ENCODE data around the gene GSG1L.
A peak's percentile ranks its signal among the peaks of the same experiment; 100 is the strongest.

Gene GSG1L

DNA sequence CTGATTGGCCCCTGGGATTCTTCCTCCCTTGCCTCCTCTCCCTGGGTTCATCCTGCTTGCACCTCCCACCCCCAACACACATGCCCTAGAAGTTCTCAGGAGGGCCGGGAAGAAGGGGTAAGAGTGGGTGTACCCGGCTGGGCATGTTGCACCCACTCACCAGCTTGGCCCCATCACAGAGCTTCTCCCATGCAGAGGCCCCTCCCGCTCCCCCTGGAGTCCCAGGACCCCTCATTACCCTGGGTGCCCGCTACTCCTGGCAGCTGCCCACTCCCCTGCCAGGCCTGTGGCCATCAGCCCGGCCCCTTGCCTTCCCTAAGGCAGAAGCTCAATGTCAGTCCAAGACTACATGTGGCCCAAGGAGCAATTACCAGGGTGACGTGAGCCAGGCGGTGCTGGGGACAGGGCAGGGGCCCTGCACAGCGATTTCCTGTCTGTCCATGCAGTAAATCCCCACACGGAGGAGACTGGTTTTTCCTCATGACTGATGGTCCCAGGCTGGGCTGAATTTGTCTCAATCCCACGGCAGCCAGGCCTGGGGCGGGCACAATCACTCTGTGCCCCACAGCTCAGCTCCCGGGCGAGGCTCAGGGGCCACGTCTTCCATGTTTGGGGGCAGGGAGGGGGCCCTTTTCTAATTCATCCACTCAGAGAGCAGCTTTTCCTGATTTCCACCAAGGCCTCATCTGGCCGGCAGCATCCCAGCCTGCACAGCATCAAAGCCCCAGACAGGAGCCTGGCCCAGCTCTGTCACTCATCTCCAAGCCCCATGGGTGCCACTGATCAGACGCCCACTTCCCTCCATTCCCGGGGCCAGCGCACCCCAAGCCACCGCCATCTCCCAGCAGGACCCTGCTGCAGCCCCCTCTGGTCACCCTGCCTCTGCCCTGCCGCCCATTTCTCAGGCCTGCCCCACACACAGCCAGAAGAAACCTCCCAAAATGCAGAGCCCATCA, 278.9 kb downstream of the GSG1L start:
- no peak overlapping the region for H3K14ac ChIP-seq (ENCODE audit: low read length)
- H2BK120ac ChIP-seq (ENCODE audit: low read depth, low read length) = no peak overlapping the region
- no peak overlapping the region for H3K9ac ChIP-seq (ENCODE audit: low read depth, low read length, poor library complexity)
- H3K4me1 ChIP-seq (ENCODE audit: control insufficient read depth in 2 of 2, insufficient read depth in 1 of 2, low read depth in 1 of 2, low read length in 2 of 2) = peaks cover 8 to 10% of the 10 kb centered on the region in 2 donors
- H3K4me2 ChIP-seq (ENCODE audit: insufficient read depth, low read length, poor library complexity, severe bottlenecking) = no peak overlapping the region
- no peak overlapping the region for H4K8ac ChIP-seq (ENCODE audit: low read depth, low read length)
- H3K18ac ChIP-seq (ENCODE audit: low read length) = no peak overlapping the region
- DNase-seq (ENCODE audit: low spot score) = no peak
- no peak overlapping the region for H3K27ac ChIP-seq (replicated peaks; ENCODE audit: low read length)
- H2AFZ ChIP-seq (ENCODE audit: low read length) = peak overlapping the region; percentile 11
- no peak overlapping the region for H4K91ac ChIP-seq (ENCODE audit: low read depth, low read length, poor library complexity)
- H2BK15ac ChIP-seq (ENCODE audit: low read length) = no peak overlapping the region
- H2BK5ac ChIP-seq (ENCODE audit: low read length) = no peak overlapping the region
- H2BK12ac ChIP-seq (ENCODE audit: low read length) = no peak overlapping the region
- no peaks in the 10 kb centered on the region for H3K9me3 ChIP-seq (replicated peaks in 1 of 2; ENCODE audit: control insufficient read depth in 2 of 2, insufficient read depth in 1 of 2, low read depth in 1 of 2, low read length in 2 of 2)
- no CpG with 5 or more reads among the region's 20 CpGs for WGBS, 2 donors (ENCODE audit: extremely low coverage in 2 of 2, insufficient read length in 2 of 2, insufficient replicate concordance in 1 of 2)
- H3K79me1 ChIP-seq (ENCODE audit: low read depth, low read length) = peaks cover 1% of the 10 kb centered on the region
- H2AK5ac ChIP-seq (ENCODE audit: low read depth, low read length) = no peak overlapping the region
- H3K4me3 ChIP-seq (ENCODE audit: low read length in 2 of 2) = no peak overlapping the region
- no peaks in the 10 kb centered on the region for H3K27me3 ChIP-seq (ENCODE audit: control insufficient read depth in 3 of 3, insufficient read depth in 3 of 3, low read depth in 1 of 3, low read length in 3 of 3)
- H3K23ac ChIP-seq (ENCODE audit: low read depth, low read length, poor library complexity) = no peak overlapping the region
- H3K4ac ChIP-seq (ENCODE audit: low read length) = no peak overlapping the region
- no peaks in the 10 kb centered on the region for H3K36me3 ChIP-seq (replicated peaks in 1 of 2; ENCODE audit: control insufficient read depth in 2 of 2, insufficient read depth in 2 of 2, low read length in 2 of 2)

DNA sequence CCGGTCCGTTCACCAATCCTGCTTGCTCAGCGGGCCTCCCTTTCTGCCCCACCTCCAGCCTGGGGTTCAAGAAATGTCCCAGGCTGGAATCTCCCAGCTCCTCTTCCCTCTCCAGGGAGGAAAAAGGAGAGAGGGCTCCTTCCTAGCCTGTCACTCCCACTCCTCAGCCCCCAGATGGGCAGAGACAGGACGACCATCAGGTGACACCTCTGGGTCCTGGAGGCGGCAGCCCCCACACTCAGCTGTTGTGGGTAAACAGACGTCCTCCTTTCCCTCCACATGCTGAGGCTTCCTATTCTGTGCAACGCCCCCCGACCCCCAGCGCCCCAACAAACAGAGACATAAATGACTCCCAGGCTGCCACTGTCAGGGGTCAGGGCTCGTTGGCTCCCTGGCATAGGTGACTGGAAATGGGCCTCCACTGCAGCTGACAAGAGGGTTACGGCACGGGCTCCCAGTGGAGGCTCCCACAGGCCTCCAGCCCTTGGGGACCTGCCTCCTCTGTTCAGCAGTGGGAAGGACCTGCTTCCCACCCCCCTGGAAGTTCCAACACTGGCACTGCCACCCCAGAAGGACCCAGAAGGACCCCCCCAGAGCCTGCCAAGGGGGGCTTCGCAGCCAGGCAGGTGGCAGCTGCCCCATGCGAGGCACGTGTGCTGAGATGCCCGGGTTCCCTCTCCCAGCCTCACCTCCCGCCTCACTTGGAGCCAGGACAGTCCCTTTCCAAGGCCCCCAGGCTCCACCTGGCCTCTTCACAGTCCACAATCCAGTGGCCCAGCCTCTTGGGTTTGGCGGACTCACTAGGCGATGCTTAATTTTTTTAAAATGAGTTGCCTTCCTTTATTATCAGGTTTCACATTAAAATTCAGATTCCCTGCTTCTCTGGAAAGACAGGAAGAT, 281.3 kb downstream of the GSG1L start:
- no peaks in the 10 kb centered on the region for H3K27me3 ChIP-seq (ENCODE audit: control insufficient read depth in 3 of 3, insufficient read depth in 3 of 3, low read depth in 1 of 3, low read length in 3 of 3)
- H3K4me1 ChIP-seq (ENCODE audit: control insufficient read depth in 2 of 2, insufficient read depth in 1 of 2, low read depth in 1 of 2, low read length in 2 of 2) = peaks cover 8 to 10% of the 10 kb centered on the region in 2 donors
- H3K36me3 ChIP-seq (replicated peaks in 1 of 2; ENCODE audit: control insufficient read depth in 2 of 2, insufficient read depth in 2 of 2, low read length in 2 of 2) = no peaks in the 10 kb centered on the region
- DNase-seq (ENCODE audit: low spot score) = no peak
- no peaks in the 10 kb centered on the region for H3K9me3 ChIP-seq (replicated peaks in 1 of 2; ENCODE audit: control insufficient read depth in 2 of 2, insufficient read depth in 1 of 2, low read depth in 1 of 2, low read length in 2 of 2)
- no peak overlapping the region for H2AFZ ChIP-seq (ENCODE audit: low read length)
- no peak overlapping the region for H4K91ac ChIP-seq (ENCODE audit: low read depth, low read length, poor library complexity)
- H4K8ac ChIP-seq (ENCODE audit: low read depth, low read length) = no peak overlapping the region
- H2AK5ac ChIP-seq (ENCODE audit: low read depth, low read length) = no peak overlapping the region
- no CpG with 5 or more reads among the region's 19 CpGs for WGBS, 2 donors (ENCODE audit: extremely low coverage in 2 of 2, insufficient read length in 2 of 2, insufficient replicate concordance in 1 of 2)
- H3K4me3 ChIP-seq (ENCODE audit: low read length in 2 of 2) = no peak overlapping the region
- no peak overlapping the region for H2BK15ac ChIP-seq (ENCODE audit: low read length)
- H3K27ac ChIP-seq (replicated peaks; ENCODE audit: low read length) = no peak overlapping the region
- no peak overlapping the region for H2BK120ac ChIP-seq (ENCODE audit: low read depth, low read length)
- H3K79me1 ChIP-seq (ENCODE audit: low read depth, low read length) = peaks cover 1% of the 10 kb centered on the region
- no peak overlapping the region for H3K14ac ChIP-seq (ENCODE audit: low read length)
- peak overlapping the region; percentile 75 for H3K18ac ChIP-seq (ENCODE audit: low read length)
- H3K9ac ChIP-seq (ENCODE audit: low read depth, low read length, poor library complexity) = no peak overlapping the region
- no peak overlapping the region for H2BK5ac ChIP-seq (ENCODE audit: low read length)
- no peak overlapping the region for H3K4ac ChIP-seq (ENCODE audit: low read length)
- H2BK12ac ChIP-seq (ENCODE audit: low read length) = peak overlapping the region; percentile 30
- no peak overlapping the region for H3K4me2 ChIP-seq (ENCODE audit: insufficient read depth, low read length, poor library complexity, severe bottlenecking)
- H3K23ac ChIP-seq (ENCODE audit: low read depth, low read length, poor library complexity) = peak overlapping the region; percentile 74

DNA sequence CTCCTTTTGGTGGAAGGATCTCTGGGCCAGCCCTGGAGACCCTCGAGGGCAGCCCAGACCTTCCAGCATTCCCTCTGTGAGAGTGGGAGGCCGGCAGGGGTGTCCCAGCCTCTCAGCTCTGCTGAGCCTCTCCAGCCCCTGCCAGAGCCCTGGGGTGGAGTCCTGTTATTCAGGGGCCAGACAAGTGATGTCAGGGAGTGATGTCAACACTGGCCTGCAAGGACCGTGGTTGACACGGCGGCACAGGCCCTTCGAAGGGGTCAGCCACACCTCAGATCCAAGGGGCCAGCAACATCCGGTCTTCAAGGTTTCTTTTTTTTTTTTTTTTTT, 282.4 kb downstream of the GSG1L start:
- Histone ChIP-seq H4K91ac (ENCODE audit: low read depth, low read length, poor library complexity) (no peak overlapping the region), H2AK5ac (ENCODE audit: low read depth, low read length) (no peak overlapping the region), H3K9ac (ENCODE audit: low read depth, low read length, poor library complexity) (no peak overlapping the region), H3K79me1 (ENCODE audit: low read depth, low read length) (peaks cover 1% of the 10 kb centered on the region), H2BK15ac (ENCODE audit: low read length) (no peak overlapping the region), H2BK12ac (ENCODE audit: low read length) (no peak overlapping the region), H3K18ac (ENCODE audit: low read length) (peak overlapping the region; percentile 15), H3K4me1 (ENCODE audit: control insufficient read depth in 2 of 2, insufficient read depth in 1 of 2, low read depth in 1 of 2, low read length in 2 of 2) (peaks cover 9 to 10% of the 10 kb centered on the region in 2 donors), H2BK5ac (ENCODE audit: low read length) (peak overlapping the region; percentile 17), H2AFZ (ENCODE audit: low read length) (no peak overlapping the region), H3K23ac (ENCODE audit: low read depth, low read length, poor library complexity) (peak overlapping the region; percentile 77), H3K27ac (replicated peaks; ENCODE audit: low read length) (no peak overlapping the region), H3K9me3 (replicated peaks in 1 of 2; ENCODE audit: control insufficient read depth in 2 of 2, insufficient read depth in 1 of 2, low read depth in 1 of 2, low read length in 2 of 2) (no peaks in the 10 kb centered on the region), H3K36me3 (replicated peaks in 1 of 2; ENCODE audit: control insufficient read depth in 2 of 2, insufficient read depth in 2 of 2, low read length in 2 of 2) (no peaks in the 10 kb centered on the region), H3K27me3 (ENCODE audit: control insufficient read depth in 3 of 3, insufficient read depth in 3 of 3, low read depth in 1 of 3, low read length in 3 of 3) (no peaks in the 10 kb centered on the region), H3K4ac (ENCODE audit: low read length) (no peak overlapping the region), H4K8ac (ENCODE audit: low read depth, low read length) (no peak overlapping the region), H3K14ac (ENCODE audit: low read length) (peak overlapping the region; percentile 63), H3K4me2 (ENCODE audit: insufficient read depth, low read length, poor library complexity, severe bottlenecking) (no peak overlapping the region), H2BK120ac (ENCODE audit: low read depth, low read length) (no peak overlapping the region), H3K4me3 (ENCODE audit: low read length in 2 of 2) (no peak overlapping the region)
- WGBS, 2 donors (ENCODE audit: extremely low coverage in 2 of 2, insufficient read length in 2 of 2, insufficient replicate concordance in 1 of 2) = no CpG with 5 or more reads among the region's 7 CpGs
- no peak for DNase-seq (ENCODE audit: low spot score)
